Neuronal stem cell (in vitro differentiated cells): ENCODE measurements around the gene HES1.

ENCODE experiments used
- DNase-seq: peaks from one replicate; pipeline ENCODE4 v3.0.0-alpha.2; 2013; ENCODE audit warnings: low spot score
- H2AFZ ChIP-seq: one replicate; pipeline ENCODE4 v1.6.1; 2013; ENCODE audit warnings: mild to moderate bottlenecking, low read length, inconsistent platforms
- H2AK5ac ChIP-seq: 2 replicates; pipeline ENCODE4 v1.6.1; 2013; ENCODE audit warnings: low read depth, mild to moderate bottlenecking, inconsistent platforms, low read length, moderate library complexity, mixed read lengths
- H2BK120ac ChIP-seq: 2 replicates; pipeline ENCODE4 v1.6.1; 2013; ENCODE audit warnings: low read depth, mild to moderate bottlenecking, inconsistent platforms, low read length, moderate library complexity, mixed read lengths
- H2BK12ac ChIP-seq: one replicate; pipeline ENCODE4 v1.6.1; 2013; ENCODE audit warnings: low read length, inconsistent platforms
- H2BK15ac ChIP-seq: 2 replicates; pipeline ENCODE4 v1.6.1; 2013; ENCODE audit warnings: mild to moderate bottlenecking, low read length, inconsistent platforms, mixed read lengths
- H2BK5ac ChIP-seq: one replicate; pipeline ENCODE4 v1.6.1; 2013; ENCODE audit warnings: inconsistent platforms, mild to moderate bottlenecking, low read length, moderate library complexity
- H3K14ac ChIP-seq: one replicate; pipeline ENCODE4 v1.6.1; 2013; ENCODE audit warnings: low read length, inconsistent platforms
- H3K18ac ChIP-seq: 2 replicates; pipeline ENCODE4 v1.6.1; 2013; ENCODE audit warnings: low read length, inconsistent platforms
- H3K23ac ChIP-seq: 2 replicates; pipeline ENCODE4 v1.6.1; 2013; ENCODE audit warnings: low read depth, mild to moderate bottlenecking, mixed read lengths, low read length, inconsistent platforms; ENCODE audit not compliant: poor library complexity
- H3K27ac ChIP-seq: replicated peaks from 3 replicates; pipeline ENCODE4 v1.5.1; 2013; ENCODE audit warnings: low read length, inconsistent platforms
- H3K27me3 ChIP-seq, 3 experiments: 2 replicates each; pipeline ENCODE4 v1.6.1; 2013; ENCODE audit warnings: low read length in 3 of 3, mild to moderate bottlenecking in 2 of 3, inconsistent platforms in 1 of 3, low read depth in 1 of 3, mixed read lengths in 1 of 3, moderate library complexity in 1 of 3; ENCODE audit not compliant: control insufficient read depth in 3 of 3, insufficient read depth in 3 of 3
- H3K36me3 ChIP-seq, 2 donors: replicated peaks in 1 of 2; 2 replicates each; pipeline ENCODE4 v1.6.1; 2013; ENCODE audit warnings: low read length in 2 of 2; ENCODE audit not compliant: control insufficient read depth in 2 of 2, insufficient read depth in 2 of 2
- H3K4ac ChIP-seq: 2 replicates; pipeline ENCODE4 v1.6.1; 2013; ENCODE audit warnings: inconsistent platforms, mild to moderate bottlenecking, low read length, moderate library complexity
- H3K4me1 ChIP-seq, 2 donors: 1 replicate in 1 of 2; 2 replicates in 1 of 2; pipeline ENCODE4 v1.6.1; 2013; ENCODE audit warnings: low read length in 2 of 2, low read depth in 1 of 2; ENCODE audit not compliant: control insufficient read depth in 2 of 2, insufficient read depth in 1 of 2
- H3K4me2 ChIP-seq: one replicate; pipeline ENCODE4 v1.6.1; 2013; ENCODE audit warnings: mild to moderate bottlenecking, low read length, inconsistent platforms; ENCODE audit not compliant: insufficient read depth, poor library complexity, severe bottlenecking
- H3K4me3 ChIP-seq, 2 donors: 2 replicates each; pipeline ENCODE4 v1.5.1; 2013; ENCODE audit warnings: low read length in 2 of 2, mild to moderate bottlenecking in 2 of 2, inconsistent platforms in 1 of 2, moderate library complexity in 1 of 2
- H3K79me1 ChIP-seq: one replicate; pipeline ENCODE4 v1.6.1; 2013; ENCODE audit warnings: low read depth, mild to moderate bottlenecking, inconsistent platforms, low read length, moderate library complexity
- H3K9ac ChIP-seq: one replicate; pipeline ENCODE4 v1.6.1; 2013; ENCODE audit warnings: mild to moderate bottlenecking, low read depth, low read length, inconsistent platforms; ENCODE audit not compliant: poor library complexity
- H3K9me3 ChIP-seq, 2 donors: replicated peaks in 1 of 2; 2 replicates each; pipeline versions ENCODE3 to v1.6.1; 2013; ENCODE audit warnings: low read length in 2 of 2, mild to moderate bottlenecking in 2 of 2, inconsistent platforms in 1 of 2, low read depth in 1 of 2, mixed read lengths in 1 of 2, moderate library complexity in 1 of 2; ENCODE audit not compliant: control insufficient read depth in 2 of 2, insufficient read depth in 1 of 2
- H4K8ac ChIP-seq: one replicate; pipeline ENCODE4 v1.6.1; 2013; ENCODE audit warnings: low read depth, mild to moderate bottlenecking, inconsistent platforms, low read length, moderate library complexity
- H4K91ac ChIP-seq: one replicate; pipeline ENCODE4 v1.6.1; 2013; ENCODE audit warnings: low read length, low read depth, mild to moderate bottlenecking, inconsistent platforms; ENCODE audit not compliant: poor library complexity
- WGBS, 2 donors: extraction: QIAGEN DNeasy Blood & Tissue Kit; methylation state at CpG; one replicate each; pipeline ENCODE4 v1.1.7; 2013; ENCODE audit warnings: missing lambda C conversion rate in 2 of 2, mixed read lengths in 1 of 2; ENCODE audit not compliant: insufficient read length in 2 of 2, insufficient replicate concordance in 1 of 2; ENCODE audit errors: extremely low coverage in 2 of 2; 5-methylcytosine and 5-hydroxymethylcytosine counted together

Gene HES1

GRCh38 chr3:194162070-194162678 is 26.2 kb downstream of the HES1 start:
- Histone ChIP-seq H2BK12ac (no peak overlapping the region), H2BK15ac (no peak overlapping the region), H3K4me1 (peaks cover 13 to 19% of the 10 kb centered on the region in 2 donors), H3K14ac (no peak overlapping the region), H3K79me1 (no peaks in the 10 kb centered on the region), H3K23ac (no peak overlapping the region), H3K4me2 (no peak overlapping the region), H2AK5ac (no peak overlapping the region), H3K27ac (no peak overlapping the region), H4K91ac (no peak overlapping the region), H3K4ac (no peak overlapping the region), H3K9me3 (no peaks in the 10 kb centered on the region), H2AFZ (no peak overlapping the region), H2BK120ac (no peak overlapping the region), H2BK5ac (no peak overlapping the region), H3K27me3 (peaks cover 0 to 9% (median 0%) of the 10 kb centered on the region in 3 experiments), H3K36me3 (no peaks in the 10 kb centered on the region), H3K18ac (peak overlapping the region; percentile 9), H3K4me3 (peak overlapping the region in 1 of 2 donors; percentile 2), H4K8ac (peak overlapping the region; percentile 58), H3K9ac (peak overlapping the region; percentile 70)
- WGBS, 2 donors: no CpG with 5 or more reads among the region's 10 CpGs
- no peak for DNase-seq

GRCh38 chr3:194162817-194163584 is 27.1 kb downstream of the HES1 start:
- H3K27ac ChIP-seq: no peak overlapping the region
- no peaks in the 10 kb centered on the region for H3K36me3 ChIP-seq
- no peak overlapping the region for H2BK15ac ChIP-seq
- H3K18ac ChIP-seq: no peak overlapping the region
- no peak overlapping the region for H3K23ac ChIP-seq
- peaks cover 13 to 26% of the 10 kb centered on the region in 2 donors for H3K4me1 ChIP-seq
- H3K79me1 ChIP-seq: no peaks in the 10 kb centered on the region
- no peak overlapping the region for H2BK120ac ChIP-seq
- no peak overlapping the region for H2BK5ac ChIP-seq
- no peak overlapping the region for H2AK5ac ChIP-seq
- no peak overlapping the region for H3K4ac ChIP-seq
- no peak overlapping the region for H2AFZ ChIP-seq
- no peak overlapping the region for H4K8ac ChIP-seq
- H4K91ac ChIP-seq: no peak overlapping the region
- no peak overlapping the region for H3K4me3 ChIP-seq
- no peak overlapping the region for H3K9ac ChIP-seq
- no peak overlapping the region for H2BK12ac ChIP-seq
- H3K27me3 ChIP-seq: peaks cover 0 to 3% (median 0%) of the 10 kb centered on the region in 3 experiments
- no peak overlapping the region for H3K14ac ChIP-seq
- no peak overlapping the region for H3K4me2 ChIP-seq
- WGBS, 2 donors: no CpG with 5 or more reads among the region's 6 CpGs
- DNase-seq: no peak
- no peaks in the 10 kb centered on the region for H3K9me3 ChIP-seq

- no peak for DNase-seq
- H2BK12ac ChIP-seq: no peak overlapping the region
- no CpG with 5 or more reads among the region's 5 CpGs for WGBS, 2 donors
- no peak overlapping the region for H3K18ac ChIP-seq
- H4K8ac ChIP-seq: no peak overlapping the region
- H3K4me3 ChIP-seq: no peak overlapping the region
- no peak overlapping the region for H2BK120ac ChIP-seq
- H3K4ac ChIP-seq: no peak overlapping the region
- H3K27ac ChIP-seq: no peak overlapping the region
- no peak overlapping the region for H3K23ac ChIP-seq
- H3K9ac ChIP-seq: no peak overlapping the region
- H3K36me3 ChIP-seq: no peaks in the 10 kb centered on the region
- no peak overlapping the region for H3K4me2 ChIP-seq
- H2AFZ ChIP-seq: no peak overlapping the region
- H2BK5ac ChIP-seq: no peak overlapping the region
- no peaks in the 10 kb centered on the region for H3K79me1 ChIP-seq
- no peaks in the 10 kb centered on the region for H3K27me3 ChIP-seq
- peaks cover 17 to 33% of the 10 kb centered on the region in 2 donors for H3K4me1 ChIP-seq
- H2BK15ac ChIP-seq: no peak overlapping the region
- H3K14ac ChIP-seq: no peak overlapping the region
- no peaks in the 10 kb centered on the region for H3K9me3 ChIP-seq
- H2AK5ac ChIP-seq: no peak overlapping the region
- H4K91ac ChIP-seq: no peak overlapping the region
Measured at GRCh38 chr3:194163697-194164096, 27.7 kb downstream of the HES1 start.

- Histone ChIP-seq H2AK5ac (no peak overlapping the region), H3K4me3 (no peak overlapping the region), H4K91ac (no peak overlapping the region), H3K18ac (no peak overlapping the region), H3K9ac (no peak overlapping the region), H4K8ac (no peak overlapping the region), H3K36me3 (no peaks in the 10 kb centered on the region), H2BK120ac (no peak overlapping the region), H3K27ac (no peak overlapping the region), H3K9me3 (no peaks in the 10 kb centered on the region), H2BK15ac (no peak overlapping the region), H3K79me1 (no peaks in the 10 kb centered on the region), H3K4ac (no peak overlapping the region), H3K4me1 (peaks cover 21 to 38% of the 10 kb centered on the region in 2 donors), H3K23ac (no peak overlapping the region), H3K4me2 (no peak overlapping the region), H2BK5ac (no peak overlapping the region), H3K27me3 (no peaks in the 10 kb centered on the region), H3K14ac (no peak overlapping the region), H2AFZ (no peak overlapping the region), H2BK12ac (no peak overlapping the region)
- DNase-seq: no peak
- no CpG with 5 or more reads among the region's 5 CpGs for WGBS, 2 donors
Measured at GRCh38 chr3:194164861-194165260, 28.9 kb downstream of the HES1 start.
